Putamen (tissue), 1 donor: ENCODE results near the gene TMEM178B.
"Not testable (repeated sequence)": the region's sequence is repeated elsewhere in the genome, so short reads cannot be mapped to it uniquely, and the experiment has no call there.

Source experiments
- DNase-seq: peaks from one replicate; pipeline ENCODE4 v3.0.0-alpha.2; 2016; ENCODE audit warnings: low spot score

The TMEM178B gene

GRCh38 chr7:141185369-141185967, 111.6 kb downstream of the TMEM178B start:
- DNase-seq = no peak

DNA sequence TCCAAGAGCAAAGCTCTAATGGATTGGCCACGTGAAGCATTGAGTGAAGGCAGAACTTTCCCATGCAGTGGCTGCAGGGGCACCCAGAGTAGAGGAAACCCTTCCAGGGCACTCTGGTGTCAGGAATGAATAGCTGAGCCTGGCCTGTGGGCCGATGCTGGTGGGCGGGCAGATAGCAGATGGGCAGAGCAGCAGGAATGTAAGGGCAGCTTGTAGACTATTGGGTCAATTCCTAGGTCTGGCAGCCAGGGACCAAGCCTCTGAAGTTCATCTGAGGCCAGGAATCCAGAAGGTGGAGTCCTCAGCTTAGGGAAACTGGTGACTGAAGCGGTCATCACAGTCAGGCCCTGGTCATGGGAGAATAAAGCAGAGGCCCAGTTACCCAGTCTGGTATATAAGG, 115.4 kb downstream of the TMEM178B start:
- DNase-seq = no peak

GRCh38 chr7:141190495-141190894, 116.6 kb downstream of the TMEM178B start:
- no peak for DNase-seq

DNA sequence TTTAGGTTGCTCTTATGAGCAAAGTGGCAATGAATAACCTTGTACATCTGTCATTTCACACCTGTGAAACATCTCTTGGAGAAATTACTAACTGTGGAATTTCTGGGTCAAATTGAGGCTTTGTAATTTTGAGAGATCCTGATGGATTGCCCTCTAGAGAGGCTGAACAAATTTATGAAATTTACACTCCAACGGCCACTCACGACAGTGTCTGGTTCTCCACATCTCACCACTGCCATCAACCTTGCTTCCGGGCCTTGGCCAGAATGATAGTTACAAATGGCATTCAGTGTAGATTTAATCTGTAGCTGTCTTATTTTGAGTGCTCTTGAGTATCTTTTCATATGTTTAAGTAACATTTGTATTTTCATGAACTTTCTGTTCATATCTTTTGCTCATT, 117.4 kb downstream of the TMEM178B start:
- DNase-seq = no peak

GRCh38 chr7:141193066-141193465, 119.2 kb downstream of the TMEM178B start:
- DNase-seq = no peak

DNA sequence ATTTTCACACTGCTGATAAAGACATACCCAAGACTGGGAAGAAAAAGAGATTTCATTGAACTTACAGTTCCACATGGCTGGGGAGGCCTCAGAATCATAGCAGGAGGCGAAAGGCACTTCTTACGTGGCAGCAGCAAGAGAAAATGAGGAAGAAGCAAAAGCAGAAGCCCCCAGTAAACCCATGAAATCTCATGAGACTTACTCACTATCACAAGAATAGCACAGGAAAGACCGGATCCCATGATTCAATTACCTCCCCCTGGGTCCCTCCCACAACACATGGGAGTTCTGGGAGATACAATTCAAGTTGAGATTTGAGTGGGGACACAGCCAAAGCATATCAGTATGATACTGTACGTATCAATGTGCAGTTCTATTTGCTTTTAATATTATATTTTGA, 121.9 kb downstream of the TMEM178B start:
- not testable (repeated sequence) for DNase-seq

GRCh38 chr7:141198194-141198958, 124.5 kb downstream of the TMEM178B start:
- no peak for DNase-seq

- no peak for DNase-seq
These were observed 126.6 kb downstream of the TMEM178B start for GRCh38 chr7:141200191-141201108.

GRCh38 chr7:141201145-141201885, 127.5 kb downstream of the TMEM178B start:
- DNase-seq = no peak

GRCh38 chr7:141202535-141202934, 128.7 kb downstream of the TMEM178B start:
- DNase-seq = no peak

GRCh38 chr7:141203177-141203576, 129.3 kb downstream of the TMEM178B start:
- DNase-seq = no peak

GRCh38 chr7:141203586-141203985, 129.7 kb downstream of the TMEM178B start:
- DNase-seq = no peak

- DNase-seq = no peak
These were observed 133.8 kb downstream of the TMEM178B start for GRCh38 chr7:141207661-141208060.

DNA sequence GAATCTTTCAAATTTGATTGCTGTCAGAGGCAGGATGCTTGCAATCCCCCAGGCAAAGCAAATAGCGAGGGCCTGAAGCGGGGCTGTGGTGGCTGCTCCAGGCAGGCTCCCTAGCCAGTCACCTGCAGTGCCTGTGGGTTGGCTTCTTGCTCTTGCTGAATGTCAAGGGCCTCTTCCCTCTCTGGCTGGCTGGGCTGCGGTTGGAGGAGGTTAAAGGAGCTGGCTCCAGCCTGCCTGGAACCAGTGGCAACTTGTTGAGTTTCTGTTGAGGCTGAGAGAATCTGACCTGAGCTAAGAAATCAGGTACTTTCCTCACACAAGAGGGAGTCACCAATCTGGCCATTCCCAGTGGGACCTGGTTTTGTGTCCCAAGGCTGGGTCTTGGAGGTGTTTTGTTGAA, 134.7 kb downstream of the TMEM178B start:
- no peak for DNase-seq

DNA sequence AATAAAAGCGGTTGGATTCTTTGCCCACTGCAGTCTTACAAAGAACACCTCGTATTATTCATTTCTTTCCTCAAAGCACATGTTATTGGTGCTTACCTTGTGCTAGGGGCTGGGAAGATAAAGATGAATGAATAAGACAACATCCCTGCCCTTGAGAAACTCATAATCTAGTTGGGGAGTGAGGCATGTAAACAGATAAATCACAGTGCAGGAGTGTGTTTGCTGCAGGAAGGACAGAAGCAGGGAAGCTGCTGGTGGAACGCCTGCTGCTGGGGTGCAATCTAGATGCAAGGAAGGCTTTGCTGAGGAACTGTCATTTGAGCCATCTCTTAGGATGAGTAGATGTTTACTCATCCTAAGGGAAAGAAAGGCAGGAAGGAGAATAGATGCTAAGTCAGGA, 135.6 kb downstream of the TMEM178B start:
- DNase-seq = no peak

- peak; percentile 71 for DNase-seq
These were observed 137.0 kb downstream of the TMEM178B start for GRCh38 chr7:141210862-141211261.

DNA sequence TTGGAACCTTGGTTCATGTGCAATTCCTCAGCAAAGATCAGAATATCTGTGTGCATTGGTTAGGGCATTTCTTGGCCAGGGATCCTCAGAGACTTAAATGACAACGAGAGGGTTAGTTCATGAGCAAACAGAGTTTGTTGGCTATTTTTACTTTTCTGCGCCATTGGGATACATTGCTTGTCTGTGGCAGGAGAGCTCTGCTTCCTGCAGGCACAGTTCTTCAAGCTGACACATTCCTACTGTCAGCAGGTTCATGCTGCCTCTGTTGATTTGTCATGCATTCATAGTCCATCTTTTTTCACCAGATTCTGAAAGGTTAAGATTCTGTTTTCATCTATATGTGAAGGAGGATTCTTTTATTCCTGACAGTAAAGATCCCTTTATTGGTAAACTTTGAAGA, 139.4 kb downstream of the TMEM178B start:
- no peak for DNase-seq

DNA sequence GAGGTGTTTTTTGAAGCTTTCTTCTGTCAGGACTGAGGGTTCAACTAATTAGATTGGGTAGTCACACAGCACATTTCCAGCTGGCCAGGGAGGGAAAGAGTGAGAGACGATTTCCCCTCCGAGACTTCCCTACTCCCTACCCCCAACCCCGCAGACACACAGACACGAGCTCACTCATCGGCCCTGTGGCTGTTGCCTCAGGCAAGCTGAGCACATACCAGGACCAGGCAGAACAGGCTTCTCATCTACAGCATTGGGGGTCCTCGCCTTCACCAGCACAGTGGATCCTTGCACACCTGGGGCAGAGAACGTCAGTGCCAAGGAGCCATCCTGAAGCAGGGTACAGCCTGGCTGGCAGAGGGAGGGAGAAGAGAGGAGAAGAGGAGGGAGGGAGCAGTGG, 144.1 kb downstream of the TMEM178B start:
- no peak for DNase-seq

- DNase-seq = no peak
These were observed 145.1 kb downstream of the TMEM178B start for GRCh38 chr7:141218941-141219340.

DNA sequence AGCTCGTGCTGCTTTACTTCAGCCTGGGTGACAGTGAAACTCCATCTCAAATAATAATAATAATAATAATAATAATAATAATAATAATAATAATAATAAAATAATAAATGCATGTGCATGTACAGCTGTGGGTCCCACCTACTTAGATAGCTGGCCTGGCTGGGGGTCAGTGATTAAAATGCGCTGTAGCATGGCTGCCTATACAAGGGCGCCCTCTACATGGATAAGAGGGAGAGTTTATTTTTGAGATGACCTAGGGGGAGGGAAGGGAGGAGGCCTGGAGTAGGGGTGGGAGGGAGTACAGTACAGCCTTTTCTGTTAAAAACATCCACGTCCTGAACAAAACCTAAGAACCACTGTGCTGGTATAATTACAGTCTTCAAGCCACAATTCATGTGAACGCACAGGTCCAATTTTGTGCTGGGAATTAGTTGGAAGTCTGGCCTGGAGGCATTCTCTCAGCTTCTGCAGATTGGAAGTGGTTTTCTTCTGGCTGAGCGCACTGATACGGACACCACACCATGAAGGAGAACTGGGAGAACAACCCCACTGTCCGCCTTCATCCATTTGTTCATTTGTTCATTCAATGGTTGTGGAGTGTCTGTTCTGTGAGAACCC, 146.5 kb downstream of the TMEM178B start:
- DNase-seq = no peak

DNA sequence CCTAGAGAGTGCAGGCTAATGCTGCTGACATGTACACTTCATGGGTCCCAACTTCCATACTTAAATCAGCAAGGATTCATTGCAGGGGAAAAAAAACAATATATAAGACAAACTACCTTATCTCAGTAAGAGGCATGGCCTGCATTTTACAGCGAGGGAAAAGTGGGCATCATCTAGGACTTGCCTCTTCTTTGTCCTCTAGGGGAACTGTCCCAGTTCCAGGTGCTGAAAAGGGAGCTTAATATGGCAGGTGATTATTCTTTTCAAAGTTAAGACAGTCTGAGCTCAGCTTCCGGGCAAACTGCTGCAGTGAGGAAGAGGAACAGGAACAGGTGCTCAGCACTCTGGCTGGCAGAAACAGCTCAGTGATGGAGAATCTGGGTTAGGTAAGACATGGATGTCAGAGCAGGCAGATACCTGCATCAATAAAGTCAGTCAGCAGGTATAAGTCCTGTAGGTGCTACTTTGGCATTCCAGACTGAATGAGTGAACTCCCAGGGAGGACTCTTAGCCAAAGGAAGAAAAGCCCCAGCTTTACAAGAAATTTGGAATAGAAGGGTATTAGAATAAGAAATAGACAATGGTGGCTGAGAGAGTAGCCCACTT, 147.2 kb downstream of the TMEM178B start:
- no peak for DNase-seq
